H1 (cell line): Measurements from ENCODE around the gene VAPA. TPM values are rescaled to one million over a fixed set of nuclear protein-coding genes. Genes with fewer than 3 reads are reported as not detected.

Experiments
- CTCF ChIA-PET: fragments of 300-600 bp; sonication (Branson Sonifier 250); formaldehyde crosslinking; loops from one replicate; lab custom pipeline; 2021; ENCODE audit not compliant: partially characterized antibody; lab: Charles Lee
- POLR2A ChIA-PET: fragments of 300-600 bp; sonication (Branson Sonifier 250); formaldehyde crosslinking; loops from one replicate; lab custom pipeline; 2021; ENCODE audit warnings: inconsistent platforms; ENCODE audit not compliant: partially characterized antibody; lab: Charles Lee
- DNase-seq, 2 experiments: peaks; one replicate each; pipeline versions ENCODE4 v3.0.0 to v3.0.0-alpha.2; 2010 to 2022; ENCODE audit warnings: low spot score in 2 of 2, low read depth in 1 of 2, mixed read lengths in 1 of 2
- FAIRE-seq: peaks from 2 replicates; lab custom pipeline; 2011; peaks lifted over from hg19 to GRCh38; lab: Jason Lieb, UNC
- H2AFZ ChIP-seq: 2 replicates; pipeline ENCODE4 v1.8.1; 2012; ENCODE audit warnings: low read length, inconsistent platforms
- H2AK5ac ChIP-seq: 2 replicates; pipeline ENCODE4 v1.6.1; 2013; ENCODE audit warnings: low read depth, low read length
- H2BK120ac ChIP-seq: replicated peaks from 2 replicates; pipeline ENCODE3; 2013; ENCODE audit warnings: low read depth, low read length, inconsistent platforms
- H2BK12ac ChIP-seq: 2 replicates; pipeline ENCODE4 v1.6.1; 2013; ENCODE audit warnings: low read depth, low read length
- H2BK15ac ChIP-seq: 2 replicates; pipeline ENCODE4 v1.6.1; 2013; ENCODE audit warnings: low read length
- H2BK20ac ChIP-seq: 2 replicates; pipeline ENCODE4 v1.6.1; 2013; ENCODE audit warnings: low read length
- H2BK5ac ChIP-seq: 2 replicates; pipeline ENCODE4 v1.6.1; 2013; ENCODE audit warnings: low read depth, low read length
- H3K14ac ChIP-seq: 2 replicates; pipeline ENCODE4 v1.6.1; 2013; ENCODE audit warnings: inconsistent platforms; ENCODE audit not compliant: insufficient read length
- H3K18ac ChIP-seq: 2 replicates; pipeline ENCODE4 v1.6.1; 2013; ENCODE audit warnings: low read length; ENCODE audit errors: extremely low read depth
- H3K23ac ChIP-seq: 2 replicates; pipeline ENCODE4 v1.6.1; 2013; ENCODE audit warnings: inconsistent platforms; ENCODE audit not compliant: insufficient read length
- H3K23me2 ChIP-seq: 2 replicates; pipeline ENCODE4 v1.6.1; 2013; ENCODE audit warnings: low read depth, low read length
- H3K27ac ChIP-seq: 2 replicates; pipeline ENCODE4 v1.6.1; 2011; ENCODE audit warnings: low read depth, low read length, inconsistent platforms
- H3K27me3 ChIP-seq, 4 experiments: replicated peaks in 1 of 4; 1 replicate in 1 of 4; 2 replicates in 3 of 4; pipeline versions ENCODE4 v1.6.1 to v1.8.1; 2011 to 2013; ENCODE audit warnings: low read length in 3 of 4, mild to moderate bottlenecking in 3 of 4, inconsistent platforms in 2 of 4, mixed read lengths in 2 of 4, moderate library complexity in 1 of 4; ENCODE audit not compliant: control insufficient read depth in 3 of 4, insufficient read depth in 3 of 4; ENCODE audit errors: extremely low read depth in 1 of 4
- H3K36me3 ChIP-seq, 4 experiments: 2 replicates each; pipeline versions ENCODE4 v1.6.1 to v1.8.1; 2011 to 2013; ENCODE audit warnings: mild to moderate bottlenecking in 4 of 4, low read length in 3 of 4, moderate library complexity in 2 of 4, control low read depth in 1 of 4, inconsistent platforms in 1 of 4; ENCODE audit not compliant: insufficient read depth in 4 of 4, control insufficient read depth in 2 of 4
- H3K4ac ChIP-seq: replicated peaks from 2 replicates; pipeline ENCODE3; 2013; ENCODE audit warnings: low read length, low read depth, mixed read lengths, inconsistent platforms; ENCODE audit not compliant: insufficient read length
- H3K4me1 ChIP-seq, 4 experiments: replicated peaks in 1 of 4; 1 replicate in 1 of 4; 2 replicates in 3 of 4; pipeline versions ENCODE4 v1.6.1 to v1.8.1; 2011 to 2013; ENCODE audit warnings: low read length in 3 of 4, inconsistent platforms in 2 of 4, mixed read lengths in 1 of 4; ENCODE audit not compliant: insufficient read depth in 4 of 4, control insufficient read depth in 3 of 4
- H3K4me2 ChIP-seq, 2 experiments: 2 replicates each; pipeline versions ENCODE4 v1.6.1 to v1.8.1; 2011 to 2013; ENCODE audit warnings: low read depth in 2 of 2, low read length in 2 of 2, control low read depth in 1 of 2, inconsistent platforms in 1 of 2, mild to moderate bottlenecking in 1 of 2; ENCODE audit not compliant: insufficient read depth in 1 of 2
- H3K4me3 ChIP-seq, 4 experiments: fragments of 200-600, 300-600 bp in 1 of 4; sonication (generic), shearing (Covaris generic), sonication (Bioruptor Twin) in 1 of 4; 2 replicates each; pipeline versions ENCODE4 v1.5.1 to v1.8.1; 2011 to 2016; ENCODE audit warnings: low read length in 4 of 4, low read depth in 3 of 4, control low read depth in 2 of 4, inconsistent platforms in 2 of 4, mild to moderate bottlenecking in 2 of 4, mixed read lengths in 1 of 4, moderate library complexity in 1 of 4; ENCODE audit not compliant: insufficient read depth in 2 of 4; ENCODE audit errors: extremely low read depth in 1 of 4
- H3K56ac ChIP-seq: replicated peaks from 2 replicates; pipeline ENCODE3; 2013; ENCODE audit warnings: low read depth, mild to moderate bottlenecking, mixed read lengths, low read length, inconsistent platforms; ENCODE audit not compliant: insufficient read length
- H3K79me1 ChIP-seq: 2 replicates; pipeline ENCODE4 v1.6.1; 2013; ENCODE audit warnings: low read depth, low read length, control low read depth
- H3K79me2 ChIP-seq, 2 experiments: 2 replicates each; pipeline versions ENCODE4 v1.6.1 to v1.8.1; 2012 to 2013; ENCODE audit warnings: low read length in 2 of 2, mild to moderate bottlenecking in 2 of 2, inconsistent platforms in 1 of 2; ENCODE audit not compliant: insufficient read depth in 2 of 2, control insufficient read depth in 1 of 2
- H3K9ac ChIP-seq, 4 experiments: replicated peaks in 1 of 4; 1 replicate in 1 of 4; 2 replicates in 3 of 4; pipeline versions ENCODE4 v1.6.1 to v1.8.1; 2011 to 2013; ENCODE audit warnings: low read depth in 3 of 4, low read length in 3 of 4, control low read depth in 2 of 4, mild to moderate bottlenecking in 2 of 4, moderate library complexity in 2 of 4, inconsistent platforms in 1 of 4; ENCODE audit errors: extremely low read depth in 1 of 4
- H3K9me3 ChIP-seq, 2 experiments: 2 replicates each; pipeline versions ENCODE4 v1.6.1 to v1.8.1; 2012 to 2013; ENCODE audit warnings: mild to moderate bottlenecking in 2 of 2, moderate library complexity in 2 of 2, control low read depth in 1 of 2, inconsistent platforms in 1 of 2, low read depth in 1 of 2, low read length in 1 of 2, mixed read lengths in 1 of 2; ENCODE audit not compliant: insufficient read depth in 2 of 2
- H4K20me1 ChIP-seq, 2 experiments: replicated peaks in 1 of 2; 2 replicates each; pipeline versions ENCODE3 to v1.8.1; 2011 to 2013; ENCODE audit warnings: inconsistent platforms in 2 of 2, low read length in 2 of 2, mild to moderate bottlenecking in 1 of 2; ENCODE audit not compliant: insufficient read depth in 2 of 2, control insufficient read depth in 1 of 2
- H4K5ac ChIP-seq: 2 replicates; pipeline ENCODE4 v1.6.1; 2013; ENCODE audit warnings: low read length, low read depth, mixed read lengths, inconsistent platforms; ENCODE audit not compliant: insufficient read length
- H4K8ac ChIP-seq: 2 replicates; pipeline ENCODE4 v1.8.0; 2013; ENCODE audit warnings: mild to moderate bottlenecking, moderate library complexity, low read length, inconsistent platforms; ENCODE audit not compliant: insufficient read depth; ENCODE audit errors: extremely low read depth
- H4K91ac ChIP-seq: replicated peaks from 2 replicates; pipeline ENCODE3; 2013; ENCODE audit warnings: low read length, mixed read lengths, inconsistent platforms; ENCODE audit not compliant: insufficient read length
- ASH2L ChIP-seq: fragments of 200-600, 300-600 bp; sonication (generic); IDR thresholded peaks from one replicate; pipeline ENCODE4 v1.7.1; 2017; ENCODE audit warnings: low read length
- ATF3 ChIP-seq: IDR thresholded peaks from 2 replicates; pipeline ENCODE4 v1.6.1; 2011; ENCODE audit warnings: low read depth, mild to moderate bottlenecking, low read length; ENCODE audit not compliant: insufficient read depth
- BACH1 ChIP-seq: IDR thresholded peaks from 2 replicates; pipeline ENCODE4 v1.6.1; 2012; ENCODE audit warnings: low read length, improper control_type of control experiment
- EP300 ChIP-seq, 2 experiments: IDR thresholded peaks; 1 replicate in 1 of 2; 2 replicates in 1 of 2; pipeline ENCODE4 v1.6.1; 2011 to 2012; ENCODE audit warnings: low read depth in 2 of 2, low read length in 2 of 2, mild to moderate bottlenecking in 2 of 2, borderline replicate concordance in 1 of 2, inconsistent platforms in 1 of 2, moderate library complexity in 1 of 2
- FOSL1 ChIP-seq: IDR thresholded peaks from 2 replicates; pipeline ENCODE4 v1.6.1; 2011; ENCODE audit warnings: mild to moderate bottlenecking, low read depth, low read length, moderate library complexity; ENCODE audit not compliant: insufficient read depth
- KDM5A ChIP-seq: fragments of 200-600 bp; IDR thresholded peaks from 2 replicates; pipeline ENCODE4 v1.7.1; 2012; ENCODE audit warnings: mild to moderate bottlenecking, low read length, inconsistent platforms, mixed read lengths
- MAFK ChIP-seq: IDR thresholded peaks from 2 replicates; pipeline ENCODE4 v1.6.1; 2012; ENCODE audit warnings: low read depth, mild to moderate bottlenecking, improper control_type of control experiment, low read length
- NANOG ChIP-seq: IDR thresholded peaks from 2 replicates; pipeline ENCODE4 v1.6.1; 2011; ENCODE audit warnings: low read length, low read depth, mild to moderate bottlenecking, inconsistent platforms; ENCODE audit not compliant: insufficient read depth, poor library complexity, severe bottlenecking
- POLR2A ChIP-seq, 2 experiments: IDR thresholded peaks; 1 replicate in 1 of 2; 2 replicates in 1 of 2; pipeline ENCODE4 v1.6.1; 2011; ENCODE audit warnings: low read depth in 2 of 2, low read length in 2 of 2, mild to moderate bottlenecking in 2 of 2; ENCODE audit errors: control extremely low read depth in 1 of 2
- POLR2AphosphoS5 ChIP-seq: IDR thresholded peaks from 2 replicates; pipeline ENCODE4 v1.6.1; 2011; ENCODE audit warnings: low read depth, low read length
- RBBP5 ChIP-seq: IDR thresholded peaks from 2 replicates; pipeline ENCODE4 v1.7.1; 2012; ENCODE audit warnings: low read depth, mild to moderate bottlenecking, inconsistent platforms, low read length, moderate library complexity, borderline replicate concordance
- SP1 ChIP-seq: IDR thresholded peaks from 2 replicates; pipeline ENCODE4 v1.6.1; 2011; ENCODE audit warnings: low read depth, low read length
- TCF12 ChIP-seq: IDR thresholded peaks from 2 replicates; pipeline ENCODE4 v1.6.1; 2011; ENCODE audit warnings: low read depth, mild to moderate bottlenecking, low read length
- TEAD4 ChIP-seq: IDR thresholded peaks from 2 replicates; pipeline ENCODE4 v1.6.1; 2012; ENCODE audit warnings: low read depth, low read length, inconsistent platforms, mixed read lengths
- YY1 ChIP-seq: IDR thresholded peaks from 2 replicates; pipeline ENCODE4 v1.6.1; 2011; ENCODE audit warnings: low read depth, mild to moderate bottlenecking, low read length
- whole genome bisulfite sequencing, 2 experiments: shearing (Covaris generic) in 1 of 2; methylation state at CpG; one replicate each; pipeline versions ENCODE4 v1.1.6 to v1.1.7; 2013 to 2015; ENCODE audit warnings: low lambda C conversion rate in 2 of 2, mixed read lengths in 2 of 2, inconsistent platforms in 1 of 2, low coverage in 1 of 2, missing lambda C conversion rate in 1 of 2; ENCODE audit not compliant: insufficient replicate concordance in 2 of 2, insufficient coverage in 1 of 2, insufficient read length in 1 of 2; ENCODE audit errors: extremely low coverage in 1 of 2, missing lambda C conversion rate in 1 of 2; 5-methylcytosine and 5-hydroxymethylcytosine counted together
- polyA plus RNA-seq, 7 experiments: library from polyadenylated mRNA; depleted of rRNA in 3 of 7; stranded (reverse) in 5 of 7; unstranded in 2 of 7; fragments of >200 nt in 5 of 7; fragments of 200-250 nt in 2 of 7; gene quantifications; 1 replicate in 5 of 7; 2 replicates in 1 of 7; 4 replicates in 1 of 7; pipeline versions ENCODE4 v1.2.1 to v1.2.3, GENCODE V29; 2011 to 2013; ENCODE audit warnings: missing spikeins in 2 of 7, mixed read lengths in 2 of 7
- total RNA-seq: library from RNA; stranded (reverse); fragmentation: NEBNext Ultra II Directional; extraction: Animal tissue kit (Norgen Biotek cat#: 25700); gene quantifications from 2 replicates; pipeline ENCODE4 v1.2.1, GENCODE V29; 2021

Gene VAPA
- total and polyA plus RNA-seq, 2 of the 8 experiments (the other 6 are each of a cell fraction or from before 2014, with no cell fraction given), result 79.7 to 130 TPM

GRCh38 chr18:9946831-9947230 lies 33.0 kb downstream of the VAPA start:
- Histone ChIP-seq H3K79me1 (0 out of 2 replicates have a peak, but pooled peaks cover 1% of the 10 kb centered on the region), H3K9me3 (no peaks in the 10 kb centered on the region), H3K4ac (no peak overlapping the region), H2BK20ac (no peak overlapping the region), H4K91ac (no peak overlapping the region), H3K23me2 (no peaks in the 10 kb centered on the region), H2BK120ac (no peak overlapping the region), H3K27ac (no peak overlapping the region), H4K5ac (no peak overlapping the region), H4K20me1 (peaks cover 0 to 2% of the 10 kb centered on the region in 2 experiments), H3K79me2 (peaks cover 0 to 15% of the 10 kb centered on the region in 2 experiments; a peak in 1 of 4 replicates), H3K4me2 (no peak overlapping the region), H4K8ac (no peak overlapping the region), H3K56ac (no peak overlapping the region), H2BK5ac (no peak overlapping the region), H3K27me3 (no peaks in the 10 kb centered on the region), H3K36me3 (peaks cover 4 to 35% (median 10%) of the 10 kb centered on the region in 4 experiments; a peak in 6 of 8 replicates), H3K9ac (no peak overlapping the region), H2AK5ac (no peak overlapping the region), H3K4me1 (peaks cover 0 to 2% (median 0%) of the 10 kb centered on the region in 4 experiments; a peak in 1 of 7 replicates), H3K18ac (no peak overlapping the region), H3K14ac (no peak overlapping the region), H3K4me3 (no peak overlapping the region), H2BK15ac (no peak overlapping the region), H3K23ac (no peak overlapping the region), H2AFZ (no peak overlapping the region), H2BK12ac (no peak overlapping the region)
- DNase-seq (no peak), FAIRE-seq (no peak)
- CTCF ChIA-PET, result interaction anchor here (1.5 to 1.6 kb wide), 2 partner anchors 10 to 168 kb away, joined by 3 to 8 read pairs; no protein-coding TSS in a partner anchor
- WGBS, 2 experiments, result 91% methylated on average over 3 of the region's 3 CpGs; no CpG with 5 or more reads in 1 of the 2 experiments
- POLR2A ChIA-PET, result no interaction called here
- TF ChIP-seq ASH2L (no peak), EP300 (IDR thresholded peaks at IDR 0.05; ENCODE audit: borderline replicate concordance in 1 of 2, low read depth in 2 of 2, low read length in 2 of 2) (no peak), RBBP5 (no peak), YY1 (no peak), POLR2AphosphoS5 (no peak), SP1 (no peak), TEAD4 (no peak), ATF3 (no peak), KDM5A (no peak), BACH1 (no peak), FOSL1 (no peak), POLR2A (IDR thresholded peaks at IDR 0.05; ENCODE audit: control extremely low read depth in 1 of 2, low read depth in 2 of 2, low read length in 2 of 2) (no peak), MAFK (no peak), NANOG (no peak), TCF12 (no peak)
